NCI-H1417 (cell line): ENCODE measurements around the gene MAML2.
A peak's percentile ranks its signal among the peaks of the same experiment; 100 is the strongest.

ENCODE experiments used
- DNase-seq, 3 experiments: peaks; one replicate each; lab custom pipeline; 2025; lab: John Stamatoyannopoulos, UW

MAML2 gene

DNA sequence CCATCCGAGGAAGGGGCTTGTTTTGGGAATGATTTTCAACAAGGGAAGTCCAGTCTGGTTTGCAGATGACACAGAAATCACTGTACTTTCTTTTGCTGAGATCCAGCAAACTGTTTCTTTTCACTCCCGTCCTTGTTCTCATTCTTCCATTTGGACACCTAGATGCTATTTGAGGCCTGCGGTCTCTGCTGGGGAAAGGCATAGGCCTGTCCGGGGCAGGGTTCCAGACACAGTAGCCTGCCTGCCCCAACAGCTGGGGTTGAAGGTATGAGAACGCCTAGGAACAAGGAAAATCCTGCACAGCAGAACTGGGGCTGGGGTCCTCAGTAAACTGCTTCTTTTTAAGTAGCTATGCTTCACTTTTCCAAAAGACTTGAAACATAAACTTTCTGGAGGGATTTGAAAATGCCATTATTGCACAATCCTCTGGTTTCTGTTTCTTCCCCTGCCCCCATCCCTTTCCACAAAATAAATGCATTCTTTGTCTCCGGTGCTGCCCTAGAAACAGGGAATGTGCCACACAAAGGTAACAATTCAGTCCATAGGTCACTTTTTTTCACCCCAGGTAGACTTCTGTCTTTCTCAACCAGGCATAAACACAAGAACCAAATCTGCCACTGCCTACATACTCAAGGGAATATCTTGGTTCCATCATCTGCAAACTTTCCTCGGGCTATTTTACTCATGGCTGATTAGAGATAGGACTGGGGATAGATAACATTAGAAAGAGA, 244.3 kb downstream of the MAML2 start:
- no peak for DNase-seq

GRCh38 chr11:96097844-96098421, 245.1 kb downstream of the MAML2 start:
- no peak for DNase-seq

DNA sequence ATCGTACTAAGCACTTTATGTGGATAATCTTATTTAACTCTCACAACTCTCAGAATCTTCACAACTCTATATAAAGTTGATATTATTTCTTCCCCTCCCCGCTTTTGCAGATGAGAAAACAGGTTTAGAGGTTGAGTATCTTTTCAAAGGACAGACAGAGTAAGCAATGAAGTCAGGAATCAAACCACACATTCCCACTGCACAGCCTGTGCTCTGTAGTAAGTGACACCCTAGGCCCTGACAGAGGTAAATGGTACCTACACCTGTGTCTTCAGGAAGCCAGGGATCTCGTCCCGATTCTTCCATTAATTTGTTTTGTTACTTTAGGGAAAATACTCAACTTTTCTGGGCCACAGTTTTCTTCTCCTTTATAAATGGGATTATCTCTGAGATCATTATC, 246.6 kb downstream of the MAML2 start:
- no peak for DNase-seq

DNA sequence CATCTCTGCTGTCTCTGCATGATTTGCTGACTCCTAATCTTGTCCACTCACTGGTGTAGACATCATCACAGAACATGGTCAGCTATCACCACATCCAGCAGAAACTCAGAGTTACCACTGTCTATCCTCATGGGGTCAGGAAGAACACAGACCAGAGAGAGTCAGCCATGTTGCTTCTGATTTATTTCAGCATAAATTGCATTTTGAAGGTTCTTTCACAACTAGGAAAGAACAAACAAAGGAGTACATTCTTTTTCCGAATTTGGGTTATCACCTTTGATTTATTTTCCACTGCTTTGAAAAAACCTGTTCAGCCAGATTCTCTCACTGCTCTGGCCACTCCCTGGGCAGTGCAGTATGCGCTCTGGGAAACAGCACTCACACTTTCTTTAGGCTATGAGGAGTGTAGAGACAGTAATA, 247.1 kb downstream of the MAML2 start:
- DNase-seq: peak in 2 of 3 experiments; percentile 2 to 15

DNA sequence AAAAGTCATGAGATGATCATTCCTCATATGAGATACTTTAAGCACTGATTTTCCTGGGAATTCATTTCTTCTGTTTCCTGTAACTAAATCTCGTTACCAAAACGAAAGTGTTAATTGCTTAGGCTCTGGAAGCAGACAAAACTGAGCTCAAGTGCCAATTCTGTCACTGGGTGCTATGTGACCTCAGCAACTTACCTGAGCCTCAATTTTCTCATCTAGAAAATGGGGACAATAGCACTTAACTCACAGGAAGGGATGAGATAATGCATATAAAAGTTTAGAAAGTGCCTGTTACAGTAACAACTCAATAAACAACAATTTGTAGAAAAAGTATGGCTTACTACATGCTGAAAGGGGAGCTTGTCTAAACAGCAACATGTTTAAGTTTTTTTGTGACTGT, 248.8 kb downstream of the MAML2 start:
- DNase-seq: no peak

DNA sequence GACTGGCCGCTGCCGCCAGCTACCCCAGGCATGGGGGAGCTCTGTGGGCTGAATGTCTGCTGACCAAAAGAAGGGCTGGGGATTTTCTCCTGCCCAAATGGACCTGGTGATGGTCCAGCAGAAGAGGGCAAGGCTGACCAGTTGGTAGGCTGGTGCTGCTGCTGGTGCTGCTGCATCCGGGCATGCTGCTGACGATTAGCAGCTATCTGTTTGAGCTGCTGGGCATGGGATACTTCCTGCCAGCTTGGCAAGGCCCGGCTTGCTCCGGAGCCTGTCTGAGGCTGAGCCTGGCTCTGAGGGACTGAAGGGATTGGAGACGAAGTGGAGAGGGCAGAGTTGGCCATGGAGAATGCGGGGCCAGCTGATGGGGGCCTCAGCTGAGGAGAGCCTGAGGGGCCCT, 250.5 kb downstream of the MAML2 start:
- no peak for DNase-seq

GRCh38 chr11:96091476-96091875, 251.5 kb downstream of the MAML2 start:
- DNase-seq: peak in 1 of 3 experiments; percentile 19

DNA sequence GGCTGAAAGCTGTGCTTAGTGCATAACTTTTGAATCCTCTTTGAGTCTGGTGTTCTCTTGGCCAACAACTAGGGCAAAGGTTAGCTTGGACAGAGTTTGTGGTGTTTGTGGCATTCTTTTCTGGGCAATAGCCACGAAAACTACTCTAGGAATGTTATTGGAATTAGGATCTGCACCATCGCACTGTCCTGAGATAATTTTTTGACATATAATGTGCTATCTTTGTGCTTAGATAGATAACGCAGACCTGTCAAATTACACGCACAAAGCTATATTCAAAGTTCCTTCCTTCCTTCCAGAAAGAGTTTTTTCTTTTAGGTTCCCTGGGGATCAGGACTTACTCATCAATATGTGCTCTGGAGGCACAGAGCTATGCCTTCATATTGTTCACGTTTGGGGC, 252.3 kb downstream of the MAML2 start:
- DNase-seq: no peak

- DNase-seq: no peak
Measured at GRCh38 chr11:96088914-96089313, 254.1 kb downstream of the MAML2 start.

DNA sequence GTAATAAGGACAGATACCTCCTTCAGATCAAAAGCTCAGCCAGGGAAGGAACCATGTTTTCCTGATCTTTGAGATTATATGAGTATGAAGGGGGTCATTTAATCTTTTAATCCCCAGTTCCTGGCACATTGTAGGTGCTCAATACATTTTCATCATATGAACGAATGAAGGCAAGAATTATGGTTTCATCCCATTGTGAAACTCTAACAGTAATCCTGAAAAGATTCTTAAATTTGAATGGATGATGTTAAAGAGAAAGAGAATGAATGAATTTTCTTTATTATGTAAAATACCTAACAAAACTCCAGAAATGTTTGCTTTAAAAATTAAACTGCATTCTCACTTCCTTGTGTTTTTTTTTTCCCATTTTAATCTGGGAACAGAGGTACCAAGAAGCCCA, 256.9 kb downstream of the MAML2 start:
- DNase-seq: no peak

DNA sequence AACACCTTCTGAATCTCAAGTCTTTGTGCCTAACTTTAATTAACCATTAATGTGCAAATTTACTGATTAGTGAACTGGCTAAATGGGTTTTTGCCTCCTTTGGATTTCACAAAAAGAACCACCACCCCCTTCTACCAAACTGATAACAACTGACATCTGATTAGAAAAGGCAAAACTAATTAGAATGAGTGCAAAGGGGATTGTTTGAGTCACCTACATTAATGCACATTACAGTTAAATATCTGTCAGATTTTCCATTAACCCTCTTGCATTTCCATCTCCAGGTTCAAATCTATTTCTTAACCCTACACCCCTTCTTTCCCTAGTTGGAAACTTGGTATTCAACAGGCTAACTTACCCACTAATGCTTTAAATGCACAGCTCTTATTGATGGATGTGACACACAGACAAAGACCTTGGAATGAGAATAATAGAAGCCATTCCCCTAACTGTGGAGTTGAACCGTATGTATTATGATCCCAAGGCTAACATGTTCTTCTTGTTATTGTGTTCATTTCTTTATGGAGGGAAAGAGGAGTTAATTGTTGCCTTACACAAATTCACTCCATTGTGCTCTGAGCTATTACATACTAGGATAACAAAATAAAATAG, 257.6 kb downstream of the MAML2 start:
- DNase-seq: peak; percentile 16 to 56 (median 22)

DNA sequence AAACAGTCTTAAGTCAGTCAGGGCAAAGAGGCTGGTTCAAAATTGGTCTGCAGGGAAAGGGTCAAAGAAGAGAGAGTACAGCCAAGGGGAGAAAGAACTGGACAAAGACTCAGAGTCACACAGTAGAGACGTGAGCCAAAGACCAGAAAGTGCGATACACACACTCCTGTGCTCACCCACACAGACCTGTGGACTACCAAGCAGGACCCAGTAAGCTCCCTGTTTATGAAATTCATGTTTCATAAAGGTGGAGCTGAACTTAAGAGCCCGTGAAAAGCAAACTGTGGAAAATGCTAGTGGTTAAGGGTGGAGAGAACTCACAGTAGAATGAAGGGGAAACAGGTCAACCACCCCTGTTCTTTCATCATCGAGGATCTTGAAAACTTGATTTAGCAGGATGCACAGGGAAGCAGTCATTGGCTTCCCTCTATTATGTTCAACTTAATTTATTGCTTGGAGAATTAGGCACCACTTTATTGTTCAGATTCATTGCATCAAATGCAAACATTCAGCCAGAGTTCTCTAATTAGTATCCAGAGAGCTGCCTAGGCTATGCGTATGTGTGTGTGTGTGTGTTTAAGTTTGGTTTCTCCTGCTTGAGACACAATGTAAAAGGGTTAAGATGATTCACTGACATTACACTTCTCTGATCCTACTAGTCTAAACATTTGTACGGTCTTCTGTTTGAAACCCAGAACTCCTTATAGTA, 258.2 kb downstream of the MAML2 start:
- peak; percentile 15 to 56 (median 50) for DNase-seq

DNA sequence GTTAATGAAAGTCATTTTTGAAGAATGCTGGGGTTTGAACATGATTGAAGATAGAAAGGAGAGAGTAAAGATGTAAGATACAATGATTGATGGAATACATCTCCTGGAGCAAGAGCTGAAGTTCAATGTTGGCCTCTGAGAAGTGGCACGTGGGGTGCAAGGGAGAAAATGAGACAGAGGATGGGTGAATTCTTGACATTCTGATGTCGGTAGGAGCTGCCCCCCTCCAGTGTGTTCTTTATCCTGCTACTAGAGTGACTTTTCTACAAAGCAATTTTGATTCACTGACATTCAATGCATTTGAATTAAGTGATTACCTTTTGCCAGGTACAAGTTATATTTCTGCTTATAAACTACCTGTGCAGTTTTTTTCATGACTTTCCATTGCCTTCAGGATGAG, 260.1 kb downstream of the MAML2 start:
- DNase-seq: no peak

DNA sequence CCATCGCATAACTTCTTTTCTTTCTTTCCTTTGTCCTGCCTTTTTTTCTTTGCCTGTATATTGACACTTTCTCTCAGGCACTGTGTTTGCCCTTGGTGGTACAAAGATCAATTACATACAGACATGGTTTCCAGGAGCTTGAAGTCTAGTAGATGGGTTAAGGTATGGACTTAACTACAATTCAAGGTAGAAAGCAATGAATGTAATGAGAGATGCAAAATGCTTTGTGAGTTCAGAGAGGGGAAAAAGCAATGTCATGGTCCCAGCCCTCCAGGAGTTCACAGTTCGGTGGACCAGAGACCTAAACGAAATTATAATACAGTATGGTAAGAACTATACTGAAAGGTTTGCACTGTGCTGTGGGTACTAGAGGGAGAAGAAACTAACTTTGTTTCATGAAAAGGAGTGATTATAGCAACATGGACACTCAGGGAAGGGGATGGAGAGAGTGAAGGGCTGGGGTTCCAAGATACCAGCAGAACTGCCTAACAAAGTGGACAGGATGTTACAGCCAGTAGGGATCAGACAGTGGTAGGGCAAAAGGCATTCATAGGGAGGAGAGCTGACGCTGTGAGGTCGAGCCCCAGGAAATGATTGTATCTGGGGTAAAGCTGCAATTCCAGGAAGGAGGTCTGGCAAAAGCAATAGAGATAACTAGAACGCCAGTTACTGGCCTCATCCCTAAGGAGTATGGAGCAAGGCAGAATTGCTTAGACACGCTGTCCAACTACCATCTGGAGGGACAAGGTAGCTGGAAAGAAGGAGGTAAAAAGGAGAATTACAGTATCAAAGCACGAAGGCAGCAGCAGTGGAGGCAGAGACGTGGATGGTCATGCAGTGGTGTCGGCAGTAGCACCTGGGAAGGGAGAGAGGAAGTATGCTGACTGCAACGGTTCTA, 260.7 kb downstream of the MAML2 start:
- DNase-seq: no peak

GRCh38 chr11:96081561-96081960, 261.4 kb downstream of the MAML2 start:
- no peak for DNase-seq

DNA sequence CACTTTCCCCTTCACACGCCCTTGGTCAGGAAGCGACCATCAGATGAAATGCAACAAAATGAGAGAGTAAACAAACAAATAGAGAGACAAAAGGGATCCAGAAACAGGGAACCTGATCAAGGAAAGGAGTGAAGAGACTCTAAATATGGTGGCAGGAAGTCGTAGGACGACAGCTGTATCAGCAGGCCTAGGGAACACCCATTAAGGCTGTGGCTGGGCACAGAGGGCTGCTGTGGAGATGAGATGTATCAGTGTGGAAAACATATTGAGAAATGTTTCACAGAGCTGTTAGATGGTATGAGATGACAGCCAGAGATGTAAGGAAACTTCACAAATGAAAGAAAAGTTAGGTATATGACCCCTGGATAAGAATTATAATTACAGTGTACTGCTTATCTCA, 263.3 kb downstream of the MAML2 start:
- DNase-seq: no peak

DNA sequence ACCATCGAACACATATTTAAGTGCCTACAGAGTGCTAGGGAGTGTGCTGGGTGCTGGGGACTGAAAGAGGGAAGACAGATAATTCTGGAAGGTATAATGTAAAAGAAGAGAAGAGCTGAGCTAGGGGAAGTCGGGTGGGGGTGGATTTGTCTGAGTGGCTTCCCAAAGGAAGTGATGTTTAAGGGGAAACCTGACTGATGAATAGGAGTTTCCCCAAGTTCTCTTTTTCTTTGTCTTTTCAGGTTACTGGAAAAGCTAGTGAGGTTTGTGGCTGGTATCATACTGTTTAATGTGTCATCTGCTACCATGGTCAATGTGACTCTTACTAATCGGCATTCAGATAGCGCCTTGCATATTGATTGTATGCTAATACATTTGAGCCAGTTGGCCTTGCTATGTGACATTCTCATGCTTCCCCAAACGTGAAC, 267.4 kb downstream of the MAML2 start:
- DNase-seq: no peak

- peak in 1 of 3 experiments; percentile 10 for DNase-seq
Measured at GRCh38 chr11:96074551-96075310, 268.3 kb downstream of the MAML2 start.

- no peak for DNase-seq
Measured at GRCh38 chr11:96073536-96073935, 269.5 kb downstream of the MAML2 start.

DNA sequence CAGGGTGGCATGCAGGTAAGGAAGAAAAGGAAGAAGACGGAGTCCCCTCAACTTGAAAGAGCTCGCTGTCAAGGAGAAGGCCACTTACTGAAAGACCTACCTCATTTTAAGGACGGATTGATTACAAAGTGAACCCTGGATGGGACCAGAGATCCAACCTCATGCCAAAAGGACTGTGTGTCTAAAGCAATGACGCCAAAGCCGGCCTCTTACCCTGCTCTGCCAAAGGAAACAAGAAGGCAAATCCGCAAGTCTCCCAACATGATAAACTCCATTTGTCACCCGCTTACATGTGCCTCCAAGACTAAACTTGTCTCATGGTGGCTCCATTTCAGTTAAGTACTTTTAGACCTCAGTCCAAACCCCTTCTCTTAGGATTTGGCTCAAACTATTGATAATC, 270.4 kb downstream of the MAML2 start:
- no peak for DNase-seq

DNA sequence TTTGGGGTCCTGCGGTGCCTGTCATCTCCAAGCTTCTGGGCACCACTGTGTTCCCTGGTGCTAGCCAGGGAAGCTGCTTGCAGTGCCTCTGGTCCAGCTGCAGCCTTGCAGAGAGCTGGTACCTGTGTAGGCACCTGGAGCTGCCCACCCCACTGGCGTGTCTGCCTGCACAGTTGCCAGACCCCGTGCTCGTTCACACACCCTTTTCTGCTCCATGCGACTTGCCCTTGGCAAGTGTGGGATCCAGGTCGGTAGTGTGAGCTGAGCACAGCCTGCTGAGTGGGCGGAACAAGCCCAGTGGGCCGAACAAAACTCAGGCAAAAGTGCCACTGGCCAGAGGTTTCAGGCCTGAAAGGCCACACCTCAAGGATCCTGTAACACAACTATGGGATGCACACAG, 272.5 kb downstream of the MAML2 start:
- DNase-seq: no peak
